EL (cell line): ENCODE data around the gene FBH1.
A peak's percentile ranks its signal among the peaks of the same experiment; 100 is the strongest.
"Not testable (repeated sequence)": the region's sequence is repeated elsewhere in the genome, so short reads cannot be mapped to it uniquely, and the experiment has no call there.

Experiments
- DNase-seq: peaks from one replicate; pipeline ENCODE4 v3.0.0-alpha.2; 2016

Gene FBH1

DNA sequence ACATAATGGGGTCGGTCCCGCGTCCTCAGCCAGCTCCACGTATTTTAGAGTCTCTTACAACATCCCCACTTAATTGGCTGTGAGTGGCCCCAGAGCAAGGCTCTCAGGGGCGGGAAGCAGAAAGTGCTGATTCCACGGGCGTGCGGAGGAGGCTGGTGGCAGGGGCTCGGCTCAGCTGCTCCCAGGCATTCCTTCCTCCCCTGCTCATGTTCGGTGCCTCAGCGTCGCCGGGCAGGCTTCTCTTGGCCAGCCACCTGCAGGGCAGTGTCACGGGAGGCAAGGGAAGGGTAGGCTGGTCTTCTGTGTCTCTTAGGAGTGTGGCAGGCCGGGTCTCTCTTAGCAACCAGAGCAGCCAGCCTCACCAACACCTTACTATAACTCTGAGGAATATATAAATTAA is 53.5 kb downstream of the FBH1 start:
- DNase-seq: peak; percentile 21

DNA sequence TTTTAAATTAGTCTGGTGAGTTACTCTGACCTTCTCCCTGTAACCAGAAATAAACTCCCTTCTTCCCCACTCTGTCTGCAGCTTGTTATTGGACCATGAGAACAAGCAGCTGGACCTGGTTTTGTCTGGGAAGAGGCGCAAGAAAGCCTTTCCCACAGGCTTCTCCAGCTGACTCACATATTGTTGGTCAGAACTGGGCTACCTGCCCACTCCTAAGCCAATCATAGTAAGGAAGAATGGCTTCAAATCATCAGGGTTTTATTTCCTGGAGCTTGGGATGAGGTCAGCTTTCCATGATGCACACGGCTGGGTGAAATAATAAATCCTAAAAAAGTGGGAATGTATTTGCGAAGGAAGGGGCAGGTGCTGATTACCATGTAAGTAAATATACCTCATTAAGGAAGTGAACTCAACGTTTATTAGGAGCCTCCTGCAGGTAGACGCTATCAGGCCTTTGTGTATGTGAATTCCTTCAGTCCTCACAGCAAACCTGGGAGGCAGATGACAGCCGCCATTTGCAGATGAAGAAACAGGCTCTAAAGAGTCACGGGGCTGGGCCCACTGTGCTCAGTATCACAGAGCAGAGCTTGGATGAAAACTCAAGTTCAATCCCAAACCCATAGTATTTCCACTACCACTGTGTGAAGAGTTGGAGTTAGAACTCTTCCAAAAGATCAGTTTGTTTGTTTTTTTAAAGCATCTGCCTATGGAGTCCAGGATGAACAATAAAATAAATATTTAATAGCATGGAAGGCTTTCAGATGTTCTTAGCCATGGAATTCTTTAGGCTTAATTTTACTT is 54.5 kb downstream of the FBH1 start:
- DNase-seq: peak; percentile 98

DNA sequence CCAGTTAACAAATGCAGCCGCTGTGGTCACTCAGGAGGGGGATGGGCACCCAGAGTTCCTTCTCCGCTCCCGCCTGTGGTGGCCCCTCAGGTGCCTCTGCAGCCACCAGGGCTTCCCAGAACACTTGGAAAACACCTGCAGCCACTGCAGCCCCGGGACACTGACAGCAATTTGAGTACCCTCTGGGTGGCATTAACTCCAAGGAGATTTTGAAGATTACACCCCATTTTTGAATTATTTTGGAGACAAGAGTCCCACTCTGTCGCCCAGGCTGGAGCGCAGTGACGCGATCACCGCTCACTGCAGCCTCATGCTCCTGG is 55.1 kb downstream of the FBH1 start:
- no peak for DNase-seq

DNA sequence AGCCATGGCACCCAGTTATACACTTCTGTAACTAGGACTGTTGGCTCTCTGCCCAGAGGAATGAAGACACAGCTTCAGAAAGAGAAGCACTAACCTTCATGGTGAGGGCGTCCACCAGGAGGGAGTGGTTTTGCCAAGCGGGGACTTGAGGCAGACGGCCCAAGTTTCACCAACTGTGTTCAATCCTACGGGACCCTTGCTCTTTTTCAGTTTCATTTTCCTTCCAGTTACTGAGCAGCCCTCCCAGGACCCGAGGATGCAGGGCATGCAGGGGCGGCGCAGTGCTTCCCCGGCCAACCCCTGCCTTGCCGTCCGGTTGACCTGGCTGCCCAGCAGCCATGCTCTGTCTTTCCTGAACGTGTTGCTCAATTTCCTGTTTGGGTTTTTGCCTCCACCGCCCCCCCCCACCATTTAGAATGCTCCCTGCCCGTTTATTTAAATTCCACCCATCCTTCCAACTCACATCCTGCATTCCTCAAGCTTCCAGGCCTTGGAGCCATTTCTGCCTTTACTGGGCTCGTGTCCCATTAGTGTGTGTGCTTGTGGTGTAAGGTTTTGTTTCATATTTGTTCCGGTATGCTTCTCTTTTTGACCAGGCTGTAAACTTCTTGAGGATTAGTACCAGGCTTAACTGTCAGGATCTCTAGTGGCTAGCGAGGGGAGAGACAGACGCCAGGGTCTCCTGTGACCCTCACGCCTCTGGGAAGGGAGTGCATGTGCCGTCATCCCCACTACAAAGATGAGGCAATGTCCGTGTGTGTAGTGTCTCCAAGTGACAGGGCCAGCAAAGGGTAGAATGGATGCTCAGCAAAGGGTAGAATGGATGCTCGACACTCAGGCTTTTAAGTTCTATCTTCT is 55.7 kb downstream of the FBH1 start:
- DNase-seq: peak; percentile 93

DNA sequence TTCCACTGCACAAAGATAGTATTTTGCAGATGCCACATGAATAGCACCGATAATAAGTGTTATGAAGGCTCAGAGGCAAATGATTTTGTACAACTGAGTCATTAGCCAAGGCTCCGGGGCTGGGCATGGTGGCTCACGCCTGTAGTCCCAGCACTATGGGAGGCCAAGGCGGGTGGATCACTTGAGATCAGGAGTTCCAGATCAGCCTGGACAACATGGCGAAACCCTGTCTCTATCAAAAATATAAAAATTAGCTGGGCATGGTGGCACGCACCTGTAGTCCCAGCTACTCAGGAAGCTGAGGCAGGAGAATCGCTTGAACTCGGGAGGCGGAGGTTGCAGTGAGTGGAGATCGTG is 56.4 kb downstream of the FBH1 start:
- DNase-seq: not testable (repeated sequence)

DNA sequence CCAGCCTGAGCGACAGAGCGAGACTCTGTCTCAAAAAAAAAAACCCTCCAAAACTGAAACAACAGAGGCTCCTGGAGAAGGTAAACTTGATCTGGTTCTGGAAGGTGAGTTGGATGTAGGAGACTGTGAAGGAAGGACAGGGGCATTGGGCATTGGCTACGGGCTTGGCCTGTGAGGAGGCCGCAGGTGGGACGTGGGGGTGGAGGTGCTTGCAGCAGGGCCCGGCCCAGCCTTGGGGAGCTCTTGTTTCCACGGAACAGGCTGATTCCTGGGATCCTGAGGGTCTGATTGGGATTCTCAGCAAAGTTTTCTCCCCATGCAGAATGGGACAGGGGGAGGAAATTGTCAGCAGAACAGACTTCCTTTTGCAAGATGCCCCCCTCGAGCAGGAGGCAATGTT is 56.7 kb downstream of the FBH1 start:
- DNase-seq: no peak

DNA sequence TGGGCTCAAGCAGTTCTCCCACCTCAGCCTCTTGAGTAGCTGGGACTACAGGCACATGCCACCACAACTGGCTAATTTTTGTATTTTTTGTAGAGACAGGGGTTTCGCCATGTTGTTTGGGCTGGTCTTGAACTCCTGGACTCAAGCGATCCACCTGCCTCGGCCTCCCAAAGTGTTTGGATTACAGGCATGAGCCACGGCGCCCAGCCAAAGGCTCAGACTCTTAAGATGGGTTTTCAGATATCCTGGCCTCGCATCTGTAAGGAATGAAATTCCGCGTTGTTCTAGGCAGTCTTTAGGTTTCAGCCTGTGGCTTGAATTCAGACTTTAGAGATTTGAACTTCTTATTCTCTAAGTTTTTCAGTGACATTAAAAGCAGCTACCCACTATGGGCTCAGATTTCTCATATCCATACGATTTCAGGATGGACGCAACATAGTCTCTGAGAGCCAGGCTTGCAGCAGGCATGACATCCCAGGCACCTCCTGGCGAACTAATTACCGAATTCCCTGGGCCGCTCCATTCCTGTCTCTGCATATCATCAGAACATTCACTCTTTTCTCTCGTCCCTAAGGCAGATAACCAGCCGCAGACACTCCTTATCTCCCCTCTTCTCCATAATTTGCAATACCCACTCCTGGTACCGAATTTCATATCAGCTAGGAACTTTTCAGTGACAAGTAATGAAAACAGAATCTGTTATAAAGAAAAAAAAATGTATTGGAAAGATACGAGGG is 57.6 kb downstream of the FBH1 start:
- DNase-seq: no peak

DNA sequence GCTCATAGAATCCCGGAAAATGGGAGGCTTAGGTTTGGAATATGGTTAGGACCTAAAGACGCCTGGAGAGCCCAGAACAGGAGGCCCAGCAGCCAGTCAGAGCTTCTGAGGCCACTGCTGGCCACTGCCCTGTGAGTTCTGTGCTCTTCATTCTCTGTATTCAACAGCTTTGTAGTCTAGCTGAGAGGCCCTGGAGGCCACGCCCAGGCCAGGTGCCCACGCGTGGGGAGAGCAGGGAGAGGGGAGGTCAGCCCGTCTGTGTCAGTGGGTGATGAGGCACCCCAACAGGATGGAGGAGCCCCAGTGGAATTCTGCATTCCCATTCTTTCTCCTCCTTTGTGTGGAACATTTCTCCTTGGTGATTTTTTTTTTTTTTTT is 58.2 kb downstream of the FBH1 start:
- no peak for DNase-seq

DNA sequence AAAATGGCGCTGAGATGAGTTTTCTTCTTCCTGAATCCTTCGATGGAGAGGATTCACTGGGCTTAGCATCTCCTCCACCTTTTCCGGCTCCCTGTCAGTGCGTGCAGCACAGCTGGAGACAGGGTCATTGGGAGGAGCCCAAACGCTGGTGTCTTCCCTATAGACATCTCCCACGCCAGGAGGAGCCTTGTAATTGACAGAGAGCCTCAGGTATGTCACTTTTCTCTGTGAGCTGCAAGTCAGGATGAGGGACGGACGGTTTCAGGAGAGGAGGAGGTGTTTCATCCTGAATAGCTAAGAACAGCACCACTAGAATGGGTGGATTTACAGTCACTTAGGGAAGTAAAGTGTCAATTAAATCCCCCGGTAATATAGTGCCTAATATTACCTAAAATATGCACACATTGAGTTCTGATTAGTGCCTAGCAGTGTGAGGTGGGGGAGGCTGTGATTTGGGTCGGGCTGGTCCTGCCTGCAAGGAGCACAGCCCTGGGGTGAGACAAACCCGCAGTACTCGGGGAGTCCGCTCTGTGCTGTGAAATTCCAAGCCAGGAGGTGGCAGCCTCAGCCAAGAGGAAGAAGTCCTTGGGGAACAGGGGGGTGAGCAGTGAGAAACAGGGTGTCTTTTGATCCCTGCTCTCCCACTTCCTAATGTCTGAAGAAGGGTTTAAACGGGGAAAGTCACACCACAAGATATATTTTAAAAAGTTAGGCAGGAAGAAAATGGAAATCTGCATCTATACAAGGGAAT is 59.1 kb downstream of the FBH1 start:
- DNase-seq: peak; percentile 57

DNA sequence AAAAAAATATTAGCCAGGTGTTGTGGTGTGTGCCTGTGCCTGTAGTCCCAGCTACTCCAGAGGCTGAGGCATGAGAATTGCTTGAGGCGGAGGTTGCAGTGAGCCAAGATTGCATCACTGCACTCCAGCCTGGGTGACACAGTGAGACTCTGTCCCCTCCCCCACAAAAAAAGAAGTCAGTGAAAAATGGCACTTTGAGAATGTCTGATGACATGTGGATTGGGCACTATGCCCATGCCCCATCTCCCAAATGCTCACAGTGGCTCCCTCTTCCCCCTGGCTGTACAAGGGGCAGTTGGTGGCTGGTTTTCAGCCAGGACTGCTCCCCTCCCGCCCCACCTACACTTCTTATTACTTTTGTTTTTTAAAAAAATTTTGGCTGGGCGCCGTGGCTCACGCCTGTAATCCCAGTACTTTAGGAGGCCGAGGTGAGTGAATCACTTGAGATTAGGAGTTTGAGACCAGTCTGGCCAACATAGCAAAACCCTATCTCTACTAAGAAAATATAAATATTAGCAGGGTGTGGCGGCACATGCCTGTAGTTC is 61.2 kb downstream of the FBH1 start:
- peak; percentile 46 for DNase-seq

DNA sequence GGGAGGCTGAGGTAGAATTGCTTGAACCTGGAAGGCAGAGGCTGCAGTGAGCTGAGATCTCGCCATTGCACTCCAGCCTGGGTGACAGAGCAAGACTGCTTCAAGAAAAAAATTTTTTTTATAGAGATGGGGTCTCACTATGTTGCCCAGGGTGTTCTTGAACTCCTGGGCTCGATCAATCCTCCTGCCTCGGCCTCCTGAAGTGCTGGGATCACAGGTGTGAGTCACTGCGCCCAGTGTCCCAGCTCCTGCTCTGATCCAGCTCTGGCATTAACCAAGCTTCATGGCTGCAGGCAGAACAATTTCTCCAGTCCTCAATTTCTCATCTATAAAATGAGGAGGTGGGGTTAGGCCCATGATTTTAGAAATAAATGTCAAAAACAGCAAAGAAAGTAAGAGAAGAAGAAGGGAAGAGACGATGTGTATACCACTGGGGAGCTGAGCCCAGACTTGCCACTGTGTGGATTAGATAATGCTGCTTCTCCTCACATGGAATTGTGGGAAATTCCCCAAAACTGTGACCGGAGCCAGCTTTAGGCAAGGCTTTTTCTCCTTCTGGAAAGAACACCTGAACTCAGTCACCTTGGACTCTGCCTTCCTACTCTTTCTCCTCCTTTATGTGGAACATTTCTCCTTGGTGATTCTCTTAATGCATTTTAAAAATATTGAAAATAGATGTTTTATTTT is 61.8 kb downstream of the FBH1 start:
- no peak for DNase-seq

DNA sequence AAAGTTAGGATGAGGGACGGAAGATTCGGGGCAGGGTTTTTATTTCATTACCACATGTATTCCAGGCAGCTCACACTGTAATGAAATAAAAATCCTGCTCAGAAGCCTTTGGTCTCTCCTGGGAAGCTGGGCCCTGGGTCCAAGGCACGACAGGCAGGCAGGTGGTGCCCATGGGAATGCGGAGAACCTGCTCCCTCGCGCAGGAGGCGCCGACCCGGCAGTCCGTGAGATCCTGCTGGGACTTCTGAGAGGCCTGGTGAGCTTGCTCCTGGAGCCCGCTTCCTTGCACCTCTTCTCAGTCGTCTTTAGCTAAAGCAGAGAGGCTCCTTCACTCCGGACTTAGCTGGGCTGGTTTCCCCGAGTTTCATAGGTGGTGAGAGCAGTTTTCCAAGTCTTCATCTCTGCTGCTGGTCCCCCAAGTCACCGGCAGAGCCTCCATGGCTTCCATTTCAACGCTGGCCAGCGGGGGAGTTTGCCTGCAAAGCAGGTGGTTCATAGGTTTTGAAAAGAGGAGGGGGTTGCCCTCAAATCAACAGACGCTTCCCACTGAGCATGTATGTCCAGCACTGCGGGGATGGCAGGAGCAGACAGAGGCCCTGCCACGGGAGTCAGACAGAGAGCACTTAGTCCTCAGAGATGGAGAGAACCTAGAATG is 62.8 kb downstream of the FBH1 start:
- DNase-seq: no peak

DNA sequence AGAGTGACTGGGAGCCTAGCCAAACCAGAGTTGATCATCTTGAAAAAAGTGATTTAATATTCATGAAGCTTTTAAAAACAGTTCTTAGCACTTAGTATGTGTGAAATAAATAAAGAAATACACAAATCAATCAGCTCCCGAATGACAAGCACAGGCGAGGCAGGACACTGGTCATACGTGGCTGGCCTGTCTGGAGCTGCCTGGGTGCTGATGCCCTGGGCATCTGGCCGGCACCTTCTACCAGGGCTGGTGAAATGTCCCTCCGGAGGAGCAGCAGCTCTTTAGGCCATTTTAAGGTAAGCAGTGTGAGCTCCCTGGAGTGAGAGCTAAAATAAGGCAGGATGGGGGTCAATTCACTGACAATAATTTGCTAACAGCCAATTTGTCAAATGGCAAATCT is 63.6 kb downstream of the FBH1 start:
- DNase-seq: no peak

DNA sequence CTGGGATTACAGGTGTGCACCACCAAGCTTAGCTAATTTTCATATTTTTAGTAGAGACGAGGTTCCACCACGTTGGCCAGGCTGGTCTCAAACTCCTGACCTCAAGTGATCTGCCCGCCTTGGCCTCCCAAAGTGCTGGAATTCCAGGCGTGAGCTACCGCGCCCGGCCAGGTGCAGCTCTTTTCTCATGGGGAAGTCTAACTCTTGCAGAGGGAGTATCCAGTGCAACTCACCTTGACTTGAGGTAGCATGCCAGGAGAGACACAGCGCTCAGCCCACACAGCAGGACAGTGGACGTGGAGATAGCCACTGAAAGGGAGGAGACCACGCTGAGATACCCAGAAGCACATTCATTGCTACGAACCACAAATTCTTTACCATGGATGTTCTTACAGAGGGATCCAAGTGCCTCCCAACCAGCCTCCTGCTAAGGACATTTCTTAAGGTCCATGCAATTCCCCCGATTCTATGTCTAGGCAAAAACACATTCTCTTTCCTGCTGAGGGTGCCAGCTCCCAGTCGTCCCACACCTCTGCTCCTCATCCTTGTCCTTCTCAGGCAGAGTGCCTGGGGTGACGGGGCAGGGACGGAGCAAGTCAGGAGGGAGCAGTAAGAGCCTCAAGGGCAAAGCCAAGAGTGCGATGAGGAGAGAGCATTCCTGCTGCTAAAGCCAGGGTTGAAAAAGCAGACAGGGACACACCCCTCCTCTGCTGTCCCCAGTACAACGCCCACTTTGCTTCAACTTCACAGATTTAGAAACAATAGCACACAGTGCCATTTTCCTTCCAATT is 66.3 kb downstream of the FBH1 start:
- DNase-seq: no peak

DNA sequence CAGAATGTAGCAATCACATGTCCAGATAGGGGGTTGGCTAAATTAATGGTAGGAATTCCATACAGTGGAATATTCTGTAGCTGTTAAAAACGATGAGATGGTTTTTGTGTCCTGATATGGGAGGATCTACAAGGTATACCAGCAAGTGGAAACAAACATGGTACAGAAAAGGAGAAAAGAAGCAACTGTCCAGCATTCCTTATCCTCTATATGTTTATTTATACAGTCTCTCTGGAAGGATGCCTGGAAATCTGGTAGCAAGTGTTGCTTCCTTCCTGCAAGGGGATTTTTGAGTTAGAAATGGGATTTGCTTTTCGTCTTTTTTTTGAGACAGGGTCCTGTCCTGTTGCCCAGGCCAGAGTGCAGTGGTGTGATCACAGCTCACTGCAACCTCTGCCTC is 68.0 kb downstream of the FBH1 start:
- peak; percentile 63 for DNase-seq

DNA sequence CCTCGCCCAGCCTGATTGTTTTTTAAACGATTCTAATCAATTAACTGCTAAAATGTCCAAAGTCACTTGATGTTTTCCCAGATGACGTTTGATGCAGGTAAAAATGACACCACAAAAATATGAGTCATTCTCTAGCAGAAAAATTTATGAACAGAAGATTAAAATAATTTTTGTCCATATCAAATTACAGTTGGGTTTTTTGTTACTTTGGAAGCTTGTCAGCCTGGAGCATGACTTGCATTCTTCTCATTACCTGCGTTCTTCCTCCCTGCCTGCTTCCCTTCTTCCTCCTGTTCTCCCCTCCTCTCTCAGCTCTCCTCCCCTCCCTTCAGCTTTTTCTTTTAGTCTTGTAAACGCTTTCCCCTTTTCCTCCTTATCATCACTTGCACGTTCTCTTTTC is 68.6 kb downstream of the FBH1 start:
- no peak for DNase-seq

DNA sequence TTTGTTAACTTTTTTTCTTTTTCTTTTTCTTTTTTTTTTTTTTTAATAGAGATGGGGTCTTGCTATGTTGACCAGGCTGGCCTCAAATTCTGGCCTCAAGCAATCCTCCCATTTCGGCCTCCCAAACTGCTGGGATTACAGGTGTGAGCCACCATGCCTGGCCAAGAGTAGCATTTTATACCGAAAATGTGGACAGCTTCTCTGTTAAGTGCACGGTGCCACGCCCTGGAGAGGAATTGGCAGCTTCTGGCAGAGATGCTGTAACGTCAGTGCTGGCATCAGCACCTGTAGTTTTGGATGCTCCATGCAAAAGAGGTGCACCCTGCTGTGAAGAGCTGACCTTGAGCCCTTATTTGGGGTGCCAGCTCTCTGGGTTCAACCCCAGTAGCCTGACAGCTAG is 69.1 kb downstream of the FBH1 start:
- DNase-seq: no peak

DNA sequence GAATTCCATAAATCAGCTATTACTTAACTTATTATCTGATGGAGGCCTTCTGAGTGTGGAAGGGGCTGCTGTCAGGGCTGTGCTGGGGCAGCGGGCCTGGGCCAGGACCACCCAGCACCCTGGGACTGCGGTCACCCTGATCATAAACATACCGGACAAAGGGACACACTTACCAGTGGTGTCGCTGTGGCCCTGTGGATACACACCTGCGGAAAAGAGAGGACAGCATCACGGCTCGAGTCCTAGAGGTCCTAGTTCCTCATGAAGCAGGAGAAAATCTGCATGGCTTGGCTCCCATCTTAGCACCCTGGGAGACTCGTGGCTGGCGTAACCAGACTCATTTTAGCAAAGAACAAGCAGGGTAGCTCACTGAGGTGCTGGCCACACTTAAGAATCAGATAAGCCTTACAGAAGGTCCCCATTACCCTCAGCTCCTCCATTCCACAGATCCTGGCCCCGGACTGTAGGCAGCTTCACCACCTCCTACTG is 69.6 kb downstream of the FBH1 start:
- DNase-seq: no peak

DNA sequence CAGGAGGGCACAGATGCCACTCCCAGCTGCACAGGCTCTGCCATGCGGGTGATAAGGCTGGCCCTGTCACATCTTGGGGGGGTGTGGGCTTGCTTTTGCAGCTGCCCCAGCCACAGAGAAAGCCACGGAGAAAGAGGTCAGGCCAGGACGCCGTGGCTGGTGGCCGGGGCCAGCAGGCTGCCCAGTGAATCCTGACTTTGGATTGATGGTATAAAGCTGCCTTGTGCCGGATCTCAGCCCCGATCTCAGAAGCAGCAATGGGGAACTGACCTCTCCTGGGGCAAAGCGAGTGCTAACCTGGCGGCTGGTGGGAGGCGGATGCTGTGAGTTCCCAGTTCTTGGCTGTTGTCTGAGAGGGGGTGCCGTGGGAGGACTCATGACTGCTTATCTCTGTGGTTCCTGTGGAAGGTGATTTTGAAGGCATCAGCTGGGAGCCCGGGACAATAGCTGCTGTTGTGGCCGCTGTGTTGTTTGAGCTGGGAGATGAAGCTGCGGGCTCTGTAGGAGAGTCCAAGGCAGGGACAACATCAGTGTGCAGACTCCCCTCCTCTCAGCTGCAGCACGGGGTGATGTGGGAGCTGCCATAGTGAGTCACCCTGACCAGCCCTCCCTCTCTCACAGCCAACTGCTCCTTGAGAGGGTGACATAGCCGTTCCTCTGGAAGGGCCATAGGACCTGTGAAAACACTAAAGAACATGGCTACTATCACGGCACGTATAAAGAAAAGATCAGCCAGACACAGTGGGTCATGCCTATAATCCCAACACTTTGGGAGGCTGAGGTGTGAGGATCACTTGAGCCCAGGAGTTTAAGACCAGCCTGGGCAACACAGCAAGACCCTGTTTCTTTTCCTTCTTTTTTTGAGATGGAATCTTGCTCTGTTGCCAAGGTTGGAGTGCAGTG is 70.3 kb downstream of the FBH1 start:
- peak; percentile 23 for DNase-seq

DNA sequence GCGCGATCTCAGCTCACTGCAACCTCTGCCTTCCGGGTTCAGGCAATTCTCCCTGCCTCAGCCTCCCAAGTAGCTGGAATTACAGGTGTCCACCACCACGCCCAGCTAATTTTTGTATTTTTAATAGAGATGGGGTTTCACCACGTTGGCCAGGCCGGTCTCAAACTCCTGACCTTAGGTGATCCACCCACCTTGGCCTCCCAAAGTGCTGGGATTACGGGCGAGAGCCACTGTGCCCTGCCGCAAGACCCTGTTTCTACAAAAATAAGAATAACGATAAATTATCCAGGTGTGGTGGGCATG is 70.9 kb downstream of the FBH1 start:
- DNase-seq: not testable (repeated sequence)
